Esophagus squamous epithelium (tissue), 5 donors: ENCODE measurements around the gene BGLAP. TPM values are rescaled to one million over a fixed set of nuclear protein-coding genes. Genes with fewer than 3 reads are reported as not detected.

Experiments
- DNase-seq: peaks from one replicate; lab custom pipeline; 2025; lab: John Stamatoyannopoulos, UW
- H3K27ac ChIP-seq, 4 donors: fragments of 200-600 bp; sonication (generic); one replicate each; pipeline ENCODE4 v1.5.1; 2016 to 2019; ENCODE audit warnings: mild to moderate bottlenecking in 1 of 4
- H3K27me3 ChIP-seq, 4 donors: fragments of 200-600 bp; sonication (generic); 1 replicate in 3 of 4; 2 replicates in 1 of 4; pipeline versions ENCODE4 v1.5.1 to v1.6.0; 2017 to 2021; ENCODE audit warnings: antibody characterized with exemption in 1 of 4
- H3K36me3 ChIP-seq, 3 donors: fragments of 200-600 bp; sonication (generic); one replicate each; pipeline ENCODE4 v1.5.1; 2016 to 2019
- H3K4me1 ChIP-seq, 3 donors: fragments of 200-600 bp; sonication (generic); one replicate each; pipeline ENCODE4 v1.5.1; 2017 to 2019
- H3K4me3 ChIP-seq, 4 donors: fragments of 200-600 bp; sonication (generic); 1 replicate in 3 of 4; 2 replicates in 1 of 4; pipeline ENCODE4 v1.5.1; 2016 to 2019; ENCODE audit warnings: mild to moderate bottlenecking in 2 of 4, moderate library complexity in 1 of 4
- H3K9me3 ChIP-seq, 3 donors: fragments of 200-600 bp; sonication (generic); one replicate each; pipeline ENCODE4 v1.5.1; 2016 to 2019
- CTCF ChIP-seq, 6 experiments: fragments of 450-650 bp in 4 of 6; fragments of 200-600 bp in 2 of 6; sonication (generic) in 2 of 6; IDR thresholded peaks; one replicate each; pipeline ENCODE4 v1.5.1; 2016 to 2019; ENCODE audit warnings: antibody characterized with exemption in 6 of 6, mild to moderate bottlenecking in 4 of 6, moderate library complexity in 4 of 6
- POLR2A ChIP-seq, 4 donors: fragments of 450-650 bp; IDR thresholded peaks; one replicate each; pipeline ENCODE4 v1.6.1; 2017; ENCODE audit warnings: antibody characterized with exemption in 4 of 4, mild to moderate bottlenecking in 4 of 4, moderate library complexity in 3 of 4
- WGBS, 2 donors: methylation state at CpG; one replicate each; pipeline ENCODE4 v1.1.5; 2018; 5-methylcytosine and 5-hydroxymethylcytosine counted together
- intact Hi-C: fragments of 100-400 bp; cut with DNase I; formaldehyde crosslinking; loops from one replicate; pipeline ENCODE4 v1.15.0; 2022
- total RNA-seq, 4 donors: library from RNA; depleted of rRNA; stranded (reverse); fragments of >200 nt; gene quantifications; one replicate each; pipeline ENCODE4 v1.1.0, GENCODE V29; 2016
- donor health status: DM: yes; HTN: yes; CAD: no.

The BGLAP gene
- total RNA-seq, 4 donors from 2014 or later: 0.38 to 1.7 (median 0.40) TPM; not detected in 1

DNA sequence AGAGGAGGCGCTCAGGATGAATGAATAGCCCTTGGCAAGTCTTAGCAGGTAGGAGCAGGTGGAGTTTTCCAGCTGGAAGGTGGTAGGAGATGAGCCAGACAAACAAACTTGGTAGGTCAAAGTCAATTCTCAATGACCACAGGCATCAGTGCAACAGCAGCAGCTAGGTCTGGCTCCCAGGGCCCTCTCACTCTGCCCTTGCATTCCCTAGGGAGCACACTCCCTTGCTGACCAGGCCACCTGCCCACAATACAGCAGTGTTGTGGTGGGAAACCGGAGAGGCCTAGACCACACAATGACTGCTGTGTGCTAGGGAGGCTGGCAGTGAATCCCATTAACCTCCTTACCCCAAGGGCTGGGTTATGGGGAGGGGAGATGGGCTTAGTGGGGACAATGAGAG lies 18.9 kb downstream of the BGLAP start:
- 59 to 75% methylated on average over 1 of the region's 2 CpGs for WGBS, 2 donors
- intact Hi-C loops: no loop called here
- no peak overlapping the region for H3K27ac ChIP-seq
- no peak for DNase-seq
- peaks cover 4 to 30% (median 10%) of the 10 kb centered on the region in 3 donors for H3K4me1 ChIP-seq
- no peak overlapping the region for H3K4me3 ChIP-seq
- no peaks in the 10 kb centered on the region for H3K9me3 ChIP-seq
- TF ChIP-seq CTCF (IDR thresholded peaks at IDR 0.05) (no peak), POLR2A (IDR thresholded peaks at IDR 0.05) (no peak)
- peaks cover 53 to 100% (median 83%) of the 10 kb centered on the region in 3 donors for H3K36me3 ChIP-seq
- H3K27me3 ChIP-seq: no peaks in the 10 kb centered on the region

DNA sequence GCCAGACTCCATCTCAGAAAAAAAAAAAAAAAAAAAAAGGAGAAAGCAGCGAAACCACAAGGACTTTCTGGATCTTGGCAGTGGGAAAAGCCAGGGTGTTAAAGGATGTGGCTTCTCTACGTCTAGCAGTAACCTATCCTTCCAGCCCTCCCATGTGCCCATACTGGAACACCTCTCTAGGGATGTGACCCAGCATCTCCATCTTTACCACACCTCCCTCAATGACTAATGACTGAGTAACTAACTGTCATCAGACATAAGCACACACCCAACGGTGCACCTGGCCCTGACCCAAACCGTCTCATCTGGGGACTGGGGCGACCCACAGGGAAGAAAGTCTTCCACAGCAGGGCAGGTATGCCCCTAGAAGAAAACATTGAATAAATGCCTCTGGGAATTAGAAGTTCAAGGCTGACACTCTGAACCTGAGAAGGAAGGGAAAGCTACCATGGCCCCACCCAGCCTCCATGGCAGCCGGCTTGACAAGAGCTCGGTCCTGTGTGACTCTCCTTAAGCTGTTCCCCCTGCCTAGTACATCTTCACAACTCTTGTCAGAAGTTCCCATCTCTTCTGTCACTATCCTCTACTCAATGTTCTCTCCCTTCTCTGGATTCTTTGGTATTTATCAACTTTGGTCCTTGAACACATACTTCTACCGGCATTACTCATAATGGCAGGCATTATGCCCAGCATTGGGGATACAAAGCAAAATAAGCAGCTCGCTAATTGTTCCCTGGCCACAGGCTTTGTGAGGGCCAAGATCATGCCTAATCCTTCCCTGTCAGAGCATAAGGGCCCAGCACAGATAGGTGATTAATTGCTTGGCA lies 20.7 kb downstream of the BGLAP start:
- peak overlapping the region; percentile 50 to 84 (median 66) for H3K27ac ChIP-seq
- DNase-seq: no peak
- TF ChIP-seq CTCF (IDR thresholded peaks at IDR 0.05) (no peak), POLR2A (IDR thresholded peaks at IDR 0.05) (no peak)
- no peaks in the 10 kb centered on the region for H3K27me3 ChIP-seq
- no peaks in the 10 kb centered on the region for H3K9me3 ChIP-seq
- H3K4me3 ChIP-seq: no peak overlapping the region
- H3K36me3 ChIP-seq: peaks cover 69 to 100% (median 90%) of the 10 kb centered on the region in 3 donors
- 26 to 53% methylated on average over 7 to 9 of the region's 9 CpGs for WGBS, 2 donors
- intact Hi-C loops: no loop called here
- H3K4me1 ChIP-seq: peaks cover 4 to 30% (median 10%) of the 10 kb centered on the region in 3 donors

- TF ChIP-seq POLR2A (IDR thresholded peaks at IDR 0.05) (no peak), CTCF (IDR thresholded peaks at IDR 0.05) (no peak)
- Histone ChIP-seq H3K9me3 (no peaks in the 10 kb centered on the region), H3K4me3 (no peak overlapping the region), H3K27me3 (no peaks in the 10 kb centered on the region), H3K36me3 (peaks cover 69 to 100% (median 88%) of the 10 kb centered on the region in 3 donors), H3K27ac (peak overlapping the region; percentile 50 to 84 (median 66)), H3K4me1 (peaks cover 4 to 30% (median 10%) of the 10 kb centered on the region in 3 donors)
- WGBS, 2 donors: 80 to 83% methylated on average over 6 to 9 of the region's 9 CpGs
- DNase-seq: no peak
- intact Hi-C loops: no loop called here
Observed at GRCh38 chr1:156263288-156263655, 21.3 kb downstream of the BGLAP start.

DNA sequence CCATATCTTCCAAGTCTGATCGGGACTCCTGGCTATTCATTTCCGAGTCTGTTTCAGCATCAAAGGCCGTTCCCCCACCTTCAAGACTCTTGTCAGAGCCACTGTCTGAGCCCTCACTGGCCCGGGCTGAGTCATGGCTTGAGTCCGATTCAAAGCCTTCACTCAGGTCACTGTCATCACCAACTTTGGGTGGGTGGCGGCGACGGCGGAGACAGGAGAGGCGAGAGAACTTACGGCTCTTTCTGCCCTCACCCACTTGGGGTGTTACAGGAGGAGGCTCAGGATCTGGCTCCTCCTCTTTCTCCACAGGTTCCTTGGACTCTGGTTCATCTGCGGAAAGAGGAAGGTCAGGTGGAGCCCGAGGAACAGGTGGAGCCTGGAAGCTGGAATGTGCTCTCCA lies 24.1 kb downstream of the BGLAP start:
- no peaks in the 10 kb centered on the region for H3K27me3 ChIP-seq
- H3K9me3 ChIP-seq: no peaks in the 10 kb centered on the region
- no peak overlapping the region for H3K27ac ChIP-seq
- no peak for DNase-seq
- TF ChIP-seq CTCF (IDR thresholded peaks at IDR 0.05) (no peak), POLR2A (IDR thresholded peaks at IDR 0.05) (no peak)
- WGBS, 2 donors: 83 to 85% methylated on average over 10 of the region's 13 CpGs
- intact Hi-C loops: no loop called here
- peaks cover 4 to 34% (median 10%) of the 10 kb centered on the region in 3 donors for H3K4me1 ChIP-seq
- H3K4me3 ChIP-seq: no peak overlapping the region
- H3K36me3 ChIP-seq: peaks cover 43 to 100% (median 80%) of the 10 kb centered on the region in 3 donors

DNA sequence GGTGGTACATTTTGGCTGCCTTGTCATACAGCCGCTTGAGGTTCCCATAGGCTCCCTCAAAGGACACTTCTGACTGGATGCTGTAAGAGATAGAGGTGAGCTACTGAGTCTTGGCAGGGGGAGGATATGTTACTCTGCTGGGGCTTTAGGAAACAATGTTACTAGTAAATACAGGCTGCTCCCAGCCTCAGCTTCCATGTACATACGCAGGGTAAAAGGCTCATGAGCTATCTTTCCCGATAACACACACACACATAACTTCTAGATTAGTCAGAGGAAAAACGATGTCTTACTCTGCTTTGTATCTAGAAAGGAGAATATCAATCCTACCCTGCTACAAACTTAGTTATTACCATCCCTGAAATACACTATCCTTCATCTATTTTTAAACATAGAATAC lies 26.4 kb downstream of the BGLAP start:
- no peaks in the 10 kb centered on the region for H3K27me3 ChIP-seq
- no peaks in the 10 kb centered on the region for H3K9me3 ChIP-seq
- DNase-seq: no peak
- 70 to 89% methylated on average over 3 to 4 of the region's 4 CpGs for WGBS, 2 donors
- no peak overlapping the region for H3K27ac ChIP-seq
- peaks cover under 1 to 21% (median 1%) of the 10 kb centered on the region in 3 donors for H3K4me1 ChIP-seq
- H3K36me3 ChIP-seq: peaks cover 47 to 100% (median 82%) of the 10 kb centered on the region in 3 donors
- H3K4me3 ChIP-seq: no peak overlapping the region
- intact Hi-C loops: no loop called here
- TF ChIP-seq POLR2A (IDR thresholded peaks at IDR 0.05): no peak
- no peak for TF ChIP-seq CTCF (IDR thresholded peaks at IDR 0.05)
